Heart right ventricle (tissue), 16 donors: Measurements from ENCODE around the gene GPR12. TPM values are rescaled to one million over a fixed set of nuclear protein-coding genes. Genes with fewer than 3 reads are reported as not detected.

Source experiments
- ATAC-seq, 8 donors: fragments of 200-7000 bp; cut with Tn5 transposase; one replicate each; pipeline ENCODE4 v1.9.1; 2020; ENCODE audit warnings: mild to moderate bottlenecking in 8 of 8, moderate library complexity in 8 of 8, moderate number of reproducible peaks in 1 of 8
- DNase-seq, 2 donors: peaks; one replicate each; pipeline ENCODE4 v3.0.0-alpha.2; 2020
- H3K27ac ChIP-seq, 10 donors: fragments of 200-600 bp; sonication (generic) in 2 of 10; one replicate each; pipeline versions ENCODE4 v1.5.0 to v1.8.0; 2020 to 2022; ENCODE audit warnings: mild to moderate bottlenecking in 3 of 10
- H3K27me3 ChIP-seq, 7 donors: fragments of 200-600 bp; one replicate each; pipeline ENCODE4 v1.8.0; 2021 to 2022; ENCODE audit warnings: mild to moderate bottlenecking in 2 of 7
- H3K36me3 ChIP-seq, 9 donors: fragments of 200-600 bp; sonication (generic) in 1 of 9; one replicate each; pipeline versions ENCODE4 v1.5.0 to v1.8.0; 2020 to 2022; ENCODE audit warnings: mild to moderate bottlenecking in 2 of 9
- H3K4me1 ChIP-seq, 9 donors: fragments of 200-600 bp; sonication (generic) in 1 of 9; one replicate each; pipeline versions ENCODE4 v1.5.0 to v1.8.0; 2020 to 2022; ENCODE audit warnings: mild to moderate bottlenecking in 4 of 9
- H3K4me3 ChIP-seq, 10 donors: fragments of 200-600 bp; sonication (generic) in 2 of 10; one replicate each; pipeline versions ENCODE4 v1.5.0 to v1.8.0; 2020 to 2022; ENCODE audit warnings: mild to moderate bottlenecking in 7 of 10, moderate library complexity in 2 of 10
- H3K9me3 ChIP-seq, 11 donors: fragments of 200-600 bp in 10 of 11; sonication (generic) in 2 of 11; one replicate each; pipeline versions ENCODE4 v1.5.0 to v1.8.0; 2013 to 2022; ENCODE audit warnings: mild to moderate bottlenecking in 2 of 11, control low read depth in 1 of 11, moderate library complexity in 1 of 11
- CTCF ChIP-seq, 9 donors: fragments of 200-600 bp; sonication (generic) in 2 of 9; IDR thresholded peaks; one replicate each; pipeline versions ENCODE4 v1.5.0 to v1.8.0; 2021 to 2022; ENCODE audit warnings: antibody characterized with exemption in 9 of 9, mild to moderate bottlenecking in 5 of 9, moderate library complexity in 1 of 9
- WGBS, 2 donors: extraction: QIAGEN DNeasy Blood & Tissue Kit; methylation state at CpG; one replicate each; pipeline ENCODE4 v1.1.7; 2013; ENCODE audit warnings: inconsistent platforms in 1 of 2; 5-methylcytosine and 5-hydroxymethylcytosine counted together
- intact Hi-C, 10 donors: fragments of 100-400 bp; cut with DNase I; formaldehyde crosslinking; loops; one replicate each; pipeline versions ENCODE4 v1.11.1 to v1.14.2; 2022
- polyA plus RNA-seq, 2 donors: library from polyadenylated mRNA; stranded (reverse); fragments of 200-250 nt; gene quantifications; one replicate each; pipeline ENCODE4 v1.2.3, GENCODE V29; 2013
- total RNA-seq, 10 donors: library from RNA; stranded (reverse); fragmentation: NEBNext Ultra II Directional in 3 of 10; extraction: Animal tissue kit (Norgen Biotek cat#: 25700) in 3 of 10; gene quantifications; one replicate each; pipeline versions ENCODE4 v1.2.1 to v1.2.4, GENCODE V29; 2021 to 2023
- donor health status: Arrhythmogenic right ventricular cardiomyopathy.
- donor health status: ischemic (EF 13 %, LVEDD 7.1; RV severe dilation, severe dysfunction).
- donor health status: healthy with polysubstance abuse.
- donor health status: DM: no; HTN: yes; CAD: no.
- donor health status: DM: no; HTN: no; CAD: no.
- donor health status: ischemic (EF 25% LVEDD 6.9; RV normal size, moderate dysfunction).
- donor health status: ischemic (EF 25% LVEDD 5.7; RV mildly dilated, moderate dysfunction).
- donor health status: healthy.
- donor health status: DM: yes; HTN: yes; CAD: no.
- donor health status: Ischemic cardiomyopathy.
- donor health status: ischemic (EF 35%, LVEDD 5.7; RV mildly dilated, moderate dysfunction).
- donor health status: nonischemic (EF 11% LVEDD 7.7; RV severe dilation, severe dysfunction).
- donor health status: DM: yes; HTN: yes; CAD: no.
- donor health status: PGD.
- donor health status: ischemic (EF 29% LVEDD 5.4; RV normal size, mild dysfunction).
- donor health status: nonischemic (EF 23%, LVEDD 6.1; RV moderate dilation, normal function).

Gene GPR12
- total and polyA plus RNA-seq, 12 donors: 0.04 to 0.22 (median 0.09) TPM; not detected in 4

- 52 to 53% methylated on average over 3 of the region's 3 CpGs for WGBS, 2 donors
- no peak for TF ChIP-seq CTCF (IDR thresholded peaks at IDR 0.05)
- Histone ChIP-seq H3K4me3 (no peak overlapping the region), H3K4me1 (peaks cover 0 to 13% (median 8%) of the 10 kb centered on the region in 9 donors), H3K27me3 (peaks cover 7 to 65% (median 57%) of the 10 kb centered on the region in 7 donors), H3K9me3 (no peaks in the 10 kb centered on the region), H3K27ac (no peak overlapping the region), H3K36me3 (no peaks in the 10 kb centered on the region)
- ATAC-seq (no peak), DNase-seq (no peak)
- intact Hi-C loops: no loop called here
Observed at GRCh38 chr13:26756961-26757360, 3.6 kb downstream of the GPR12 start.

- no peak for ATAC-seq
- peaks cover 0 to 62% (median 25%) of the 10 kb centered on the region in 7 donors for H3K27me3 ChIP-seq
Observed at GRCh38 chr13:26752671-26753070, 7.9 kb downstream of the GPR12 start.

DNA sequence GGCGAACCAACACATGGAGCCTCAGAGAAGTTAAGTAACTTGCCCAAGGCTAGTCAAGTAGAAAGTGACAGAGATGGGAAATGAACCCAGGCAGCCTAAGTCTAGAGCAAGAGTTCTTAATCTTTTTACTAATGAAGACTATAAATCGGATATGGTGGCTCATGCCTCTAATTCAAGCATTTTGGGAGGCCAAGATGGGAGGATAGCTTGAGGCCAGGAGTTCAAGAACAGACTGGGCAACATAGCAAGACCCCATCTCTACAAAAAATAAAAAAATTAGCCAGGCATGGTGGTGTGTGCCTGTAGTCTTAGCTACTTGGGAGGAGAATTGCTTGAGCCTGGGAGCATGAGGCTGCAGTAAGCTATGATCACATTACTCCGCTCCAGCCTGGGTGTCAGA is 10.7 kb downstream of the GPR12 start:
- Histone ChIP-seq H3K27ac (no peak overlapping the region), H3K27me3 (peaks cover 0 to 52% (median 22%) of the 10 kb centered on the region in 7 donors), H3K4me1 (no peaks in the 10 kb centered on the region), H3K9me3 (no peaks in the 10 kb centered on the region), H3K4me3 (no peak overlapping the region), H3K36me3 (no peaks in the 10 kb centered on the region)
- WGBS, 2 donors: 92 to 97% methylated on average over 3 of the region's 3 CpGs
- intact Hi-C loops: no loop called here
- no peak for TF ChIP-seq CTCF (IDR thresholded peaks at IDR 0.05)
- ATAC-seq (no peak), DNase-seq (no peak)

More at GRCh38 chr13:26752671-26753070, 7.9 kb downstream of the GPR12 start:
- 78 to 79% methylated on average over 2 of the region's 2 CpGs for WGBS, 2 donors
- no peak overlapping the region for H3K27ac ChIP-seq
- DNase-seq: no peak
- H3K4me3 ChIP-seq: no peak overlapping the region
- H3K4me1 ChIP-seq: no peaks in the 10 kb centered on the region
- intact Hi-C loops: no loop called here
- H3K9me3 ChIP-seq: no peaks in the 10 kb centered on the region
- H3K36me3 ChIP-seq: no peaks in the 10 kb centered on the region
- TF ChIP-seq CTCF (IDR thresholded peaks at IDR 0.05): no peak

DNA sequence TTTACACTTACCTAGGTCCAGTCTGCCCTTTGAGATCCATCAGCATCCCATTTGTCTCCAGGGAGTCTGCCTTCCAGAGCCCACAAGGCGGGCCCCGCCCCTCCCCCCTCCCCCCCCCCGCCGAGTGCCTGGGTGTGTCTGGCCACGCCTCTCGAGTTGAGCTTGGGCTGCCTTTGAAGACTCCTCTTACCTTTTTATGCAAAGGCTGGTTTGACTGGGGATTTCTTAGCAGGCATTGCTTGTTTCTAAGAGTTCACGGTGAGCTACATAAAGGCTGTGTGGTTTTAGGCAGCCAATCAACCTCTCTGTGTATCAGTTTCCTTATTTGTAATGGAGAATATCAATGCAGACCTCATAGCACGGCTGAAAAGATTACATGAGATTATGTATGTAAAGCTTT is 11.3 kb downstream of the GPR12 start:
- peaks cover 0 to 58% (median 28%) of the 10 kb centered on the region in 7 donors for H3K27me3 ChIP-seq
- 27 to 33% methylated on average over 7 to 8 of the region's 8 CpGs for WGBS, 2 donors
- no peaks in the 10 kb centered on the region for H3K4me1 ChIP-seq
- H3K27ac ChIP-seq: no peak overlapping the region
- intact Hi-C loops: no loop called here
- H3K9me3 ChIP-seq: no peaks in the 10 kb centered on the region
- no peak for DNase-seq
- H3K36me3 ChIP-seq: no peaks in the 10 kb centered on the region
- TF ChIP-seq CTCF (IDR thresholded peaks at IDR 0.05): no peak
- H3K4me3 ChIP-seq: no peak overlapping the region
- no peak for ATAC-seq
